GM19351 (cell line): ENCODE measurements around the gene GPM6B.

Experiments used
- ATAC-seq: cut with Tn5 transposase; IDR thresholded peaks from one replicate; pipeline ENCODE4 v1.9.1; 2021; ENCODE audit warnings: mild to moderate bottlenecking, moderate library complexity; ENCODE audit not compliant: unreplicated experiment

The GPM6B gene

DNA sequence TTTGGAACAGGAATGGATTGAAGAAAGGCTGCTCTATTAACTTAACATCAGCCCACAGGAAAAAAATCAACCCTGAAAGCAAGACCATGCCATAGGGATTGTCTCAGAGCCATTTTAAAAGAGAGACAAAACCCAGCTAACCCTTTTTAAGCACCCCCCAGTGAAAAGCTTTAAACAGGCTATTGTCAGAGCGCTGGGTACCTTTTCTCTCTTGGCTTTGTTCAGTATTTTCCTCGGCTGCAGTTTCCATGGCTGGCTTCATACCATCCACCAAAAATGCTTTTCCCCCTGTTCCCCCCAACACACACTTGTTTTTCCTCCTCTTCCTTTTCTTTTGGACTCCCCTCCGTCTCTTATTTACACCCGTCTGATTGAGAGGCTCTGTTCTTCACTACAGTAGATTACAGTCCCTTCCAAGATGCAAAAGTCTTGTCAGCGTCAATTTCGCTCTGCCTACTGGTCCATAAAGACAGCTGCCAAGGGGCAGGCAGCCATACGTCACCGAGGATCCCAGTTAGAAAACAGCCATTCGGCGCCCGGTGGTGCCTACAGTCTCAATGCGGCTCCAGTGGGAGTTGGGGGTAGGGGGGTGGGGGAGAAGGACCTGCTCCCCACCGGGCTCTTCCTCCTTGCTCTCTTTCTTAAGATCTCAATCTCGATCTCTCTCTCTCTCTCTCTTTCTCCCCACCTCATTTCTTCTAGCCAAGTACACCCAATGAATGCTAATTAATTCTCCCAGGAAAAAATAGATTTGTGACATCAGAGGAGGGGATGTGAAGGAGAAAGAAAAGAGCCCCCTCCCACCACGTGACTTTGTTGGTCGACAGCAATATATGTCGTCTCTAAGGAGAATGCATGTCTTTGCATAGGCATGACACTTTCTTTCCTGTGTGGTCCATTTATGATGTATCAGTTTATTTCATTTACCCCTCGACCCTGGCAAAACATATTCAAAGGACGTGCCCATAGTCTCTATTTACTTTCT lies at the start of gene GPM6B:
Gene GPM6B (minus strand): TSS at position 451 of the 985 bp plus-strand sequence. CDS start 189 bp downstream, at position 262.
- no peak for ATAC-seq

DNA sequence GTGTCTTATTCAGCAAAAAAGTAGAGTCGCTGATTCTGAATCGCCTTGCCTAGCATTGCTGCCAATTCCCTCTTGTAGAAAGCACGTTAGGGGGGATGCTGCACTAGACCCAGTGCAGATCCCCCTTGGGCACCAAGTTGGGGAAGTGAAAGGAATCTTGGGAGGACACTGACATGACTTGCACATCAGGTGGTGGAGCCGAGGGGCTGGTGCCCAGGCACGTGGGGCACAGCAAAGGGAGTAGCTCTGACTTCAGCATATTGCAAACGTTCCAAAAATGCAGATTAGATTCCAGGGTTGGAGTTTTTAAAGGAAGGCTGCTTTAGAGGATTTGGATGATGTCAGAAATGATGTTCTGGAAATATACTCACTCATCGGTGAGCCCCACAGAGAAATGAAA lies 47.4 kb upstream of the GPM6B start:
- no peak for ATAC-seq

- ATAC-seq: no peak
These were observed 46.4 kb upstream of the GPM6B start for GRCh38 chrX:13863324-13863723.

- no peak for ATAC-seq
These were observed 42.8 kb upstream of the GPM6B start for GRCh38 chrX:13859724-13860123.

GRCh38 chrX:13857804-13858203 lies 40.9 kb upstream of the GPM6B start:
- no peak for ATAC-seq

- no peak for ATAC-seq
These were observed 39.0 kb upstream of the GPM6B start for GRCh38 chrX:13855689-13856450.

GRCh38 chrX:13854003-13854402 lies 37.1 kb upstream of the GPM6B start:
- ATAC-seq: no peak

DNA sequence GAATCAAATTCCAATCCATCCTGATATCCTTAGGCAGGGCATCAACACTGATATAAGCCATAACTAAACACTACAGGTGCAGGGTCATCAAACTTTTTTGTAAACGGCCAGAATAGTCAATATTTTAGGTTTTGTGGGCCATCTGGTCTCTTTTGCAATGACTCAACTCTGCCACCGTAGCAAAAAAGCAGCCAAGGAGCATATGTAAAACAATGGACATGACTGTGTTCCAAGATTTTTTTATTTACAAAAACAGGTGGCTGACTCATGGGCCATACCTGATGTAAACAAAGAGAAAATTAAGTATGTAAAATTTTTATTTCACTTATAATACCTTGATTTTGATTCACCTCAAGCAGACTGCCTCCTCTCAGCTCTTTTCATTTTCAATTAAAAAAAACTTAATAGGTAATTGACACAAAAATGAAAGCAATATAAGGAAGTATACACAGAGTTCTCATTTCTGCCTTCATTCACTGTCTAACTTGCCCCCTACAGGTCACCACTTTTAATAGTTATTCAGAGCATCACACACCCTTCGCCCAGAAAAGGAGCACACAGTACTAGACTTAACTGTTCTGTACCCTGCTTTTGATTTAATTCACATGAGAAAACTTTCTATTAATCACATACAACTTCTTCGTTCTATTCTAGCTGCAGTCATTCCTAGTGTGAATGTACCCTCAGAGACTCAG lies 35.3 kb upstream of the GPM6B start:
- peak; percentile 77 for ATAC-seq

- no peak for ATAC-seq
These were observed 29.0 kb upstream of the GPM6B start for GRCh38 chrX:13845721-13846378.

GRCh38 chrX:13843150-13843721 lies 26.3 kb upstream of the GPM6B start:
- ATAC-seq: peak; percentile 57

DNA sequence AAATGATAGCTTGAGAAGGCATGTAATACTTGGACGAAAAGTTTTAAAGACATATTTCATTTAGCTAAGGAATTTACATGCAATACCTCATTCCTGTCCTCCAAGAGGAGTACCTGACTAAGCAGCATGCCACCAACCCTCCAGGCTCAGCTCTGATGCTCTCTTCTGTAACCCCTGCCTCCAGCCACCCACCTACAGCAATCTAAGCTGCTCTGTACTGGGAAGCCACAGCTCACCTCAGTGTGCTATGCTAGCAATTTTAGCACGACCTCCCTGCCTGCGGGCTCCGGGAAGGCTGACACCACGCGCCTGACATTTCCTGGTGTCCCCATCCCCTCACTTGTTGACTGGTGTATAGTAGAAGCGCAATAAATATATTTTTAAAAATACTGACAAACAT lies 23.2 kb upstream of the GPM6B start:
- no peak for ATAC-seq

GRCh38 chrX:13837290-13837745 lies 20.4 kb upstream of the GPM6B start:
- no peak for ATAC-seq

DNA sequence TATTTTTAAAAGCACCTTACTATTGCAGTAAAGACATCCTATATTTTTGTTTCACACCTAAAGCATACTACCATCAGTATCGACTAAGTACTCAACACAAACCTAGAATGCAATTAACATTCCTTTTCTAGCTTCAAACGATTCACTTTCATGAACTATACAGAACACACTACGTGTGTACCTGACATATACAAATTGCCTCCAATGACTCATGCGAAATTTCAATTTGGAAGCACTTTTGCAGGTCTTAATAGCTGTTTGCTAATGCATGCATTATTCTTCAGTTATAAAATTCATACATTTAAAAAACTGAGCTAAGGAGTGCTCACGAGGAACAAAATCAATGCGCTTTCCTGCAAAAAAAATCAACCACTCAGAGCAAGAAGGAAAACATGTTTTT lies 19.7 kb upstream of the GPM6B start:
- ATAC-seq: no peak

GRCh38 chrX:13835825-13836224 lies 18.9 kb upstream of the GPM6B start:
- no peak for ATAC-seq

DNA sequence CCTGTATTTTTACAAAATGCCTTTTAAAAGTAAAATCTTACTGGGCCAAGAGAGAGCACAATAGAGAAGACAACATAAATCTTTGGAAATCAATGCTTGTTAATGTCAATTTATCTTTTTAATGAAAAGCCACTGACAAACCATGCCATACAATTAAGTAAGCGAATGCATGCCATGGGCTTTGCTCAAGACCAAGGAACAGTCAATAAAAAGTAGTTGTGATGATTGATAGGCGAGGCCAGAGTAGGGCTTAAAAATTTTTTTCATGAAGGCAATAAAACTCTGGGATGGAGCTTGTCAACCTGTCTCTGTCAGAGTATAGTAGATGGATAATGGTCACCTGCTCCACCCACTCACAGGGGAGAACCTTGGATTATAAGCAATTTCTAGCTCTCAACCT lies 17.5 kb upstream of the GPM6B start:
- ATAC-seq: no peak

DNA sequence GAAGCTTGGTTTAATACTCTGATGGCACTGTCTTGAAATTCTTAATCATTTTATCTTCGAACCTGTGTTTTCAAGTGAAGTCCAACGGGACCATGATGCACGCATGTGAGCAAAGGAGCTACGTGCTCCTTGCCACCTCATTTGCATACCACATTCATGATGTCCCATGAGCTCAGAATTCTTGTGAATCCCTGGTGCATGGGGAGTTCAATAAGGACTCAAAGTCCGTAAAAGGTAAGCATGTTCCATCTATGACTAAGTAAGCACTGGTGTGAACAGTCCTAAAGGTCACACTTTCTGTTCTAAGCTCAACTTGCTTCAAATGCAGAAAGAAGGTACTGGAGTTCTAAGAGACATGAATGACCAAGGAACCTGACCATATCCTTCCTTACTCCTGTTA lies 13.1 kb upstream of the GPM6B start:
- peak; percentile 44 for ATAC-seq

- no peak for ATAC-seq
These were observed 11.5 kb upstream of the GPM6B start for GRCh38 chrX:13828392-13828791.

DNA sequence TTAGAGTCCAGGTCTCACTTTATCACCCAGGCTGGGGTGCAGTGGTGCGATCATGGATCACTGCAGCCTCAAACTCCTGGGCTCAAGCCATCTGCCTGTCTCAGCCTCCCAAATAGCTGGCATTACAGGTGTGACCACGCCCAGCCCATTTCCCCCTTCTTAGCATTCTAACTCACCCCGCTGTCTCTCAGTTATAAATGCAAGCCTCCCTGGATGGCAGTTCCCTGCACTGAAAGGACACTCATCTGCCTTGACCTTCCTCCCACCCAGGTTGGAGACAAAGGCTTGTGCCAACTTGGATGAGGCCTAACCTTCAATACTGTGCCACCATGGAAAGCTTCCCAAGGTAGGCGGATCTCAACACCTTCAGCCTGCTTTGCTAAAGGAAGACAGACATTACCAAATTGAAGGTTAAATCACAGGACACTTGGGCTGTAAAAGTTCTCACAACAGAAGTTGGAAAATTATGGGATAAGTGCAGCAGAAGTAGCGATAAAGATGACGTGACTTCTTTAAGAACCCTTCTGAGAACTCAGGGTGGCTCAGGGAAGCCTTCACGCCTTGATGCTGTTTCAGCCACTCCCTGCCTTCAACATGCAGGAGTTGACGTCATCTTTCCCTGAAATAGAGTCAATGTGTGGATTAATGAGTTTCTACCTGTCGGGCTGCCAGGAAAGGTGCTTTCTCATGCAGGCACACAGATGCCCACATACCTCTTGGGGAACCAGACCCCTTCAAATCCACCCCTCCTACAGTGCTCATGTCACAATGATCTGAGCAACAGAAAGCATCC lies 10.6 kb upstream of the GPM6B start:
- ATAC-seq: no peak

DNA sequence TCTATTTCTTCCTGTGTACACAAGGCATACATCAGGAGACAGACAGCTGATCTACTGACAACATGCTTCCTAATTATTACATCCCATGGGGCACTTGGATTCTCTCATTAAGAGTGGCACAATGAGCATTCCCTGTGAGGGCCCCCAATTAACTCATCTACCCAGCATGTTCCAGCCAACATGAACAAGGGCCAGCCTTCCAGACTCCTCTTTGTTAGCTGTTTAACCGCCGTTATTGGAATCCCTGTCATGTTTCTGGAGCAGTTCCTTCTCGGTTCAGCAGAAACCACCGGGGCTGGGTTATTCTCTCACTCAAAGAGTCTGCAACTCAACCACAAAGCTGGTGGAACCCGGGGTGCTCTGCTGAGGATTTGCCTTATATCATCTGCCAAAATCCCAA lies 9.9 kb upstream of the GPM6B start:
- no peak for ATAC-seq
